AG04450 (cell line): ENCODE results near the gene PIP5K1B. TPM values are rescaled to one million over a fixed set of nuclear protein-coding genes. Genes with fewer than 3 reads are reported as not detected.

Source experiments
- CTCF ChIA-PET: fragments of 300-600, 350-600 bp; formaldehyde crosslinking; extraction: SDS; loops from one replicate; lab custom pipeline; 2022; ENCODE audit warnings: antibody characterized with exemption, inconsistent platforms; lab: Charles Lee
- POLR2A ChIA-PET: fragments of 350-600 bp; formaldehyde crosslinking; extraction: SDS; loops from one replicate; lab custom pipeline; 2021; ENCODE audit warnings: antibody characterized with exemption, inconsistent platforms; lab: Yijun Ruan, JAX
- DNase-seq: peaks from one replicate; pipeline ENCODE4 v3.0.0-alpha.2; 2011; ENCODE audit warnings: low read depth, low spot score
- H3K27ac ChIP-seq: one replicate; pipeline ENCODE4 v1.5.1; 2012; ENCODE audit warnings: low read depth, low read length, control low read depth
- H3K27me3 ChIP-seq: one replicate; pipeline ENCODE4 v1.6.0; 2012; ENCODE audit warnings: low read length; ENCODE audit not compliant: control insufficient read depth, insufficient read depth
- H3K4me3 ChIP-seq: 2 replicates; pipeline ENCODE4 v1.5.1; 2011; ENCODE audit warnings: mild to moderate bottlenecking, low read depth, low read length, control low read depth
- H3K9me3 ChIP-seq: 2 replicates; pipeline ENCODE4 v1.5.1; 2012; ENCODE audit warnings: low read length; ENCODE audit not compliant: control insufficient read depth, insufficient read depth
- CTCF ChIP-seq: IDR thresholded peaks from 2 replicates; pipeline ENCODE4 v1.5.1; 2011; ENCODE audit warnings: low read depth, low read length, control low read depth, inconsistent platforms
- polyA plus RNA-seq: library from polyadenylated mRNA; depleted of rRNA; stranded (reverse); fragments of >200 nt; gene quantifications from 2 replicates; pipeline ENCODE4 v1.2.3, GENCODE V29; 2011

Gene PIP5K1B
- polyA plus RNA-seq, 1 experiment = not detected

- no peak for TF ChIP-seq CTCF
- ChIA-PET POLR2A (no interaction called here), CTCF (no interaction called here)
- no peaks in the 10 kb centered on the region for H3K9me3 ChIP-seq
- H3K27ac ChIP-seq = no peak overlapping the region
- H3K27me3 ChIP-seq = no peaks in the 10 kb centered on the region
- no peak overlapping the region for H3K4me3 ChIP-seq
- no peak for DNase-seq
These were observed 92.1 kb downstream of the PIP5K1B start for GRCh38 chr9:68797116-68797515.

GRCh38 chr9:68798423-68798822 is 93.4 kb downstream of the PIP5K1B start:
- no peak for DNase-seq
- Histone ChIP-seq H3K9me3 (no peaks in the 10 kb centered on the region), H3K27ac (no peak overlapping the region), H3K4me3 (no peak overlapping the region), H3K27me3 (no peaks in the 10 kb centered on the region)
- no peak for TF ChIP-seq CTCF
- ChIA-PET POLR2A (no interaction called here), CTCF (no interaction called here)

DNA sequence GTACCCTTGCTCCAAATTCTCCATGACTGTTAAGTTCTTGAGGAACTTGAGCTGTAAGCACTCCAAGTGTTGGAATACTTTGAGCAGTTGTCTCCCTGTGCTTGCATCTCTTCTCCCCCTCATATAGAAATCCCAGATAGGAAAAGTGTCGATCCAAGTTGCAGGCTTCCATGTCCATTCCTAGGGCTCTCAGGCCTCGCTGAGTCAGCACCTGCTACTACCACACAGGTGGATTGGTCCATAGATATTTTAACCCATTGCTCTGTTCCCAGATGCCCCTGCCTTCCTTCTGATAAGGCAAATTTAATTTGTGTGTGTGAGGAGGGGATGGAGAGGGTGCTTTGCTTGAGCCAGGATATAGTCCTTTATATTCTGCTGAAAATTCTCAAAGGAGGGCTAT is 95.8 kb downstream of the PIP5K1B start:
- POLR2A ChIA-PET = no interaction called here
- CTCF ChIA-PET = no interaction called here

DNA sequence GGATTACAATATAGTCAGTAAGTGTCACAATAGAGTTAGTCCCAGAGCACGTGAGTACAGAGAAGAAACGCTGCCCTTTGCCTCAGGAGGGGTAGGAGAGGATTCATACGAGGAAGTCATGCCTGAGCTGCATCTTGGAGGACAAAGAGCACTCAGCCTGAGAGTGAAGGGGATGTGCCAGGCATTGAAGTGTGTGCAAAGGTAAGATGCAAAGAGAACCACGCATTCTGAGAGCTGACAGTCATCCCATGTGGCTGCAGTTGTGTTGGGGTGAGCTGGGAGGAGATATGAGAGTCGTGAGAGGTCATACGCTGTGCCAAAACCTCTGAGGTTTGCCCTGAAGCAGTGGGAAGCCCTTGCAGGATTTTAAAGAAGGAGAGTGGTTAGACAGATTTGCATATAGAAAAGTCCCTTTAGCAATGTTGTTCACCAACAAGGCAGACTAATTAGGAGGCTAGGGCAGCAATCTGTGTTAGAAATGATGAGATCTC is 97.5 kb downstream of the PIP5K1B start:
- DNase-seq = no peak
- ChIA-PET CTCF (no interaction called here), POLR2A (no interaction called here)
- Histone ChIP-seq H3K27me3 (peaks cover 2% of the 10 kb centered on the region), H3K4me3 (no peak overlapping the region), H3K9me3 (no peaks in the 10 kb centered on the region), H3K27ac (no peak overlapping the region)
- TF ChIP-seq CTCF = no peak

More for the DNA sequence above, 95.8 kb downstream of the PIP5K1B start:
- H3K27me3 ChIP-seq = no peaks in the 10 kb centered on the region
- no peak overlapping the region for H3K4me3 ChIP-seq
- TF ChIP-seq CTCF = no peak
- no peaks in the 10 kb centered on the region for H3K9me3 ChIP-seq
- DNase-seq = no peak
- no peak overlapping the region for H3K27ac ChIP-seq

DNA sequence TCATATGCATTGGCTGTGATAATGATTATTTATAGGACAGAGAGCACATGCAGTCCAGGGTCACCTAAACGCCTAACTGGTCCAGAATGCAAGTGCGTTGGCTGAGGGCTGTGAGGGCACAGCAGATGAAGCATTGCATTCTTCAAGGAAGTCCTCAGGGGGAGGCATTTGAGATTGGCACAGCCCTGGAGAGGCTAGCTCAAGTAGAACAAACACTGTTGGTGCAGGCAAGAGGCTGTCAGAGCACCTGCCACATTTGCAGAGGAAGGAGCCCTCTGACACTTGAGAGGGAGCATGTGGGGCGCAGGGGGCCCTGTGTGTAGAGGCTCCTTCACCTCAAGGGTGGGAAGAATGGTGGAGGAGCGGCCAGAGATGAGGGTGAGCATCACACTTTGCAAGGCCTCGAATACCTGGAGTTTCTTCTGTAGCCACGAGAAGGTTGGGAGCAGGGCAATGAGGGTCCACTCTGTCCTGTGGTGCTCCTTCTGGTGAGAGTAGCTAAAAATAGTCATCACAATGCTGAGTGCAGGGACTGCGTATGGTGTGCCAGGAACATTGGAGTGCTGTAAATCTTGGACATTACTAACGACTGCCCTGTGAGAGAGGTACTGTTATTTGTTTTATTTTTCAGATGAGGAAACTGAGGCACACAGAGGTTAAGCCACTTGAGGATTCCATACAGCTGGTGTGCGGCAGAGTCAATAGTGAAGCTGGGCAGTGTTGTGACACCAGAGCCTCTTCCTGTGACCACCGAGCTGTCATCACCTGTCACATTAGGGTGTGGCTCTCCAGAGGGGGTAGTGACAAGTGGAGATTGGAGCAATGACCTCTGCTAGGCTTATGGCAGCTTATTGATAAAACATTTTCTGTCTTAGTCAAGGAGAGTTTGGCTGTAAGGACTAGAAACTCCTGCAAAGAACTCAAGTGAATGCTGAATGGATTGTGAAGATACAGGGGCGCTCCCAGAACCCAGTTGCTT is 100.2 kb downstream of the PIP5K1B start:
- peaks cover 4% of the 10 kb centered on the region for H3K27me3 ChIP-seq
- no peak overlapping the region for H3K27ac ChIP-seq
- POLR2A ChIA-PET = no interaction called here

More for the DNA sequence above, 100.2 kb downstream of the PIP5K1B start:
- H3K9me3 ChIP-seq = no peaks in the 10 kb centered on the region
- DNase-seq = no peak
- no peak overlapping the region for H3K4me3 ChIP-seq
- no peak for TF ChIP-seq CTCF
- CTCF ChIA-PET = interaction anchor here (1.0 kb wide), 1 partner anchor 237 kb away, joined by 3 read pairs; no protein-coding TSS in a partner anchor
